Smooth muscle cell of the brain vasculature (primary cell): Measurements from ENCODE around the gene IER2.
"Not testable (repeated sequence)": the region's sequence is repeated elsewhere in the genome, so short reads cannot be mapped to it uniquely, and the experiment has no call there.

Experiments used
- DNase-seq: peaks from one replicate; pipeline ENCODE4 v3.0.0-alpha.2; 2012; ENCODE audit warnings: low read depth, low spot score

Gene IER2

DNA sequence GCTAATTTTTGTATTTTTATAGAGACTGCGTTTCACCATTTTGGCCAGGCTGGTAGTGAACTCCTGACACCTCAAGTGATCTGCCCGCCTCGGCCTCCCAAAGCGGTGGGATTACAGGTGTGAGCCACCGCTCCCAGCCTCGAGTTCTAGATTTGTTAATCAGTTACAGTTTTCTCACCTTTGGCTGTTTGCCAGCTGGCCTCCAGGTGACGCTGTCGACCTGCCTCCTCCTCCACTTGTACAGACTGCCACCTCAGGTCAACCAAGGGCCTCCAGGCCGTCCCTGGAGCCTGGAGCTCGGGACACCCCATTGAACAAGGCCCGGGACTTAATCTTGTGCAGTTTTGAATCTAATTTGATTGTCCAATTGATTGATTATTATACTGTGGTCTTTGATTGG is 45.5 kb downstream of the IER2 start:
- DNase-seq = no peak

DNA sequence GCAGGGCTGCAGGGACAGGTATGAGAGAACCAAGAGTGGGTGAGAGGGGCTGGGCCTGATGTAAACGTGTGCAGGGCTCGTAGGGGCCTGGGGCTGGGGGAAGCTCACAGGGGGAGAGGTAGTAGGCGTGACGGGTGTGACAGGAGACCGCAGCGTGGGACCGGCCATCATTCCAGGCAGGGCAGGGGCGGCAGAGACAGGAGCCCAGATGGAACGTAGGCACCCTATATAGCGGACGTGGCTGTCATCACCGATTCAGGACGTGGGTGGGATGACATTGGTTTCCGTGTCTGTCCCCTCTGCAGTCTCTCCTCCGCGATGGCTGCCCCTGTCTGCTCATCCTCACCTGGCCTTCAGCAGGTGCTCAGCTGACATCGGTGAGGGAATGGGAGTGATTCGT is 48.4 kb downstream of the IER2 start:
- DNase-seq = no peak

GRCh38 chr19:13202112-13202511 is 51.9 kb downstream of the IER2 start:
- DNase-seq = not testable (repeated sequence)
